ENCODE data around the gene SORCS2. TPM values are rescaled to one million over a fixed set of nuclear protein-coding genes. Genes with fewer than 3 reads are reported as not detected.

Gene SORCS2
- total RNA-seq, 1 donor from 2014 or later: 13.4 TPM

- H3K9me3 Mint-ChIP-seq: peaks cover 8% of the 10 kb centered on the region
- H3K27ac Mint-ChIP-seq: no peak overlapping the region
- peaks cover 8% of the 10 kb centered on the region for H3K4me1 Mint-ChIP-seq (ENCODE audit: unreplicated experiment)
- TF ChIP-seq CTCF (conservative IDR thresholded peaks at IDR 0.05): no peak
- no peak for DNase-seq (ENCODE audit: extremely low spot score, unreplicated experiment)
- H3K27me3 Mint-ChIP-seq: no peaks in the 10 kb centered on the region
- no peak overlapping the region for H3K4me3 Mint-ChIP-seq
- peaks cover 6% of the 10 kb centered on the region for H3K36me3 Mint-ChIP-seq
Observed at GRCh38 chr4:7268941-7269340, 76.6 kb downstream of the SORCS2 start.

GRCh38 chr4:7270121-7270520 lies 77.8 kb downstream of the SORCS2 start:
- TF ChIP-seq CTCF (conservative IDR thresholded peaks at IDR 0.05): no peak
- H3K36me3 Mint-ChIP-seq: peaks cover 6% of the 10 kb centered on the region
- no peak overlapping the region for H3K4me3 Mint-ChIP-seq
- H3K27me3 Mint-ChIP-seq: no peaks in the 10 kb centered on the region
- H3K27ac Mint-ChIP-seq: no peak overlapping the region
- peaks cover 13% of the 10 kb centered on the region for H3K4me1 Mint-ChIP-seq (ENCODE audit: unreplicated experiment)
- peaks cover 8% of the 10 kb centered on the region for H3K9me3 Mint-ChIP-seq
- DNase-seq (ENCODE audit: extremely low spot score, unreplicated experiment): no peak

- no peak for TF ChIP-seq CTCF (conservative IDR thresholded peaks at IDR 0.05)
- Mint-ChIP-seq H3K4me3 (no peak overlapping the region), H3K4me1 (ENCODE audit: unreplicated experiment) (peaks cover 20% of the 10 kb centered on the region), H3K36me3 (peaks cover 6% of the 10 kb centered on the region), H3K27ac (no peak overlapping the region), H3K27me3 (peaks cover 5% of the 10 kb centered on the region), H3K9me3 (peaks cover 8% of the 10 kb centered on the region)
- DNase-seq (ENCODE audit: extremely low spot score, unreplicated experiment): no peak
Observed at GRCh38 chr4:7272404-7272803, 80.1 kb downstream of the SORCS2 start.

- Mint-ChIP-seq H3K27ac (no peak overlapping the region), H3K27me3 (peaks cover 6% of the 10 kb centered on the region), H3K4me1 (ENCODE audit: unreplicated experiment) (peaks cover 24% of the 10 kb centered on the region), H3K36me3 (peaks cover 6% of the 10 kb centered on the region), H3K9me3 (peaks cover 8% of the 10 kb centered on the region), H3K4me3 (no peak overlapping the region)
- no peak for DNase-seq (ENCODE audit: extremely low spot score, unreplicated experiment)
- no peak for TF ChIP-seq CTCF (conservative IDR thresholded peaks at IDR 0.05)
Observed at GRCh38 chr4:7273738-7274297, 81.5 kb downstream of the SORCS2 start.

GRCh38 chr4:7275067-7275466 lies 82.7 kb downstream of the SORCS2 start:
- peaks cover 36% of the 10 kb centered on the region for H3K4me1 Mint-ChIP-seq (ENCODE audit: unreplicated experiment)
- H3K27ac Mint-ChIP-seq: no peak overlapping the region
- H3K9me3 Mint-ChIP-seq: peaks cover 8% of the 10 kb centered on the region
- H3K36me3 Mint-ChIP-seq: peaks cover 6% of the 10 kb centered on the region
- peaks cover 6% of the 10 kb centered on the region for H3K27me3 Mint-ChIP-seq
- no peak for TF ChIP-seq CTCF (conservative IDR thresholded peaks at IDR 0.05)
- no peak overlapping the region for H3K4me3 Mint-ChIP-seq
- DNase-seq (ENCODE audit: extremely low spot score, unreplicated experiment): no peak
